Osteocyte (in vitro differentiated cells): Measurements from ENCODE around the gene ASTN2. TPM values are rescaled to one million over a fixed set of nuclear protein-coding genes. Genes with fewer than 3 reads are reported as not detected.

ENCODE experiments used
- DNase-seq: peaks from one replicate; pipeline ENCODE4 v3.0.0; 2021; ENCODE audit warnings: mixed read lengths; ENCODE audit not compliant: unreplicated experiment; ENCODE audit errors: extremely low spot score
- H3K27ac Mint-ChIP-seq: one replicate; pipeline ENCODE4 v1.8.0; 2021; ENCODE audit warnings: mild to moderate bottlenecking, mixed read lengths; ENCODE audit not compliant: unreplicated experiment
- H3K27me3 Mint-ChIP-seq: one replicate; pipeline ENCODE4 v1.8.0; 2021; ENCODE audit warnings: mixed read lengths; ENCODE audit not compliant: unreplicated experiment
- H3K36me3 Mint-ChIP-seq: one replicate; pipeline ENCODE4 v1.8.0; 2021; ENCODE audit warnings: mixed read lengths; ENCODE audit not compliant: unreplicated experiment
- H3K4me1 Mint-ChIP-seq: one replicate; pipeline ENCODE4 v1.8.0; 2021; ENCODE audit warnings: mixed read lengths; ENCODE audit not compliant: unreplicated experiment
- H3K4me3 Mint-ChIP-seq: one replicate; pipeline ENCODE4 v1.8.0; 2021; ENCODE audit warnings: mild to moderate bottlenecking, moderate library complexity, mixed read lengths; ENCODE audit not compliant: unreplicated experiment
- H3K9me3 Mint-ChIP-seq: one replicate; pipeline ENCODE4 v1.8.0; 2021; ENCODE audit warnings: mixed read lengths; ENCODE audit not compliant: unreplicated experiment
- total RNA-seq: library from RNA; stranded (reverse); gene quantifications from 2 replicates; pipeline ENCODE4 v1.2.1, GENCODE V29; 2021
- TF ChIP-seq, protein P1 (sequence below): fragments of 200-600 bp; sonication (generic); IDR thresholded peaks from 2 replicates; pipeline ENCODE4 v1.5.0; 2021; ENCODE audit warnings: antibody characterized with exemption, mild to moderate bottlenecking, moderate library complexity

The ASTN2 gene
- total RNA-seq, 1 donor from 2014 or later, result 2.3 TPM

DNA sequence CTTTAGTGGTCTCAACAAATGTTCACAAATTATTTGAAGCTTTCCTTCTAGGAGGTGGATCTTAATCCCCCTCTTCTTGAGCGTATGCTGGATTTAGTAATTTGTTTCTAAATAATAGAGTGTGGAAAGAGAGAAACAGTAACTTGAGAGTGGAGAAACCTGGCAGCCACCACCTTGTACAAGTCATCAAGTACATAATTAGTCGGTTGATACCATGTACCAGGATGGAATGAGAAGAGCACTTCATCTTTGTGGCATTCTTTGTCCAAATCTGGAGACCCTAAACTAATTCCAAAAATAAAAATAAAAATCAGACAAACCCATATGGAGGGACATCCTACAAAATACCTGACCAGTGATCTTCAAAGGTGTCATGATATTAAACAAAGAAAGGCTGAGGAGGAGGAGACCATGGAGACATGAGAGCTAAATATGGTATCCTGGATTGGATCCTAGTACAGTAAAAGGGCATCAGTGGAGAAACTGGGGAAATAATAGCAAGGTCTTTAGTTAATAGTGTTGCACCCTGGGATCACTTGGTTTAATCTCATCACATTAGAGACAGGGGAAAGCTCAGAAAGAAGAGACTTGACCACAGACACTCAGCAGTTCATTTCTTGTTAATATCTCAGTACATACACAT lies 147.9 kb downstream of the ASTN2 start:
- H3K27me3 Mint-ChIP-seq, result no peaks in the 10 kb centered on the region
- H3K27ac Mint-ChIP-seq, result no peak overlapping the region
- TF ChIP-seq, protein P1, sequence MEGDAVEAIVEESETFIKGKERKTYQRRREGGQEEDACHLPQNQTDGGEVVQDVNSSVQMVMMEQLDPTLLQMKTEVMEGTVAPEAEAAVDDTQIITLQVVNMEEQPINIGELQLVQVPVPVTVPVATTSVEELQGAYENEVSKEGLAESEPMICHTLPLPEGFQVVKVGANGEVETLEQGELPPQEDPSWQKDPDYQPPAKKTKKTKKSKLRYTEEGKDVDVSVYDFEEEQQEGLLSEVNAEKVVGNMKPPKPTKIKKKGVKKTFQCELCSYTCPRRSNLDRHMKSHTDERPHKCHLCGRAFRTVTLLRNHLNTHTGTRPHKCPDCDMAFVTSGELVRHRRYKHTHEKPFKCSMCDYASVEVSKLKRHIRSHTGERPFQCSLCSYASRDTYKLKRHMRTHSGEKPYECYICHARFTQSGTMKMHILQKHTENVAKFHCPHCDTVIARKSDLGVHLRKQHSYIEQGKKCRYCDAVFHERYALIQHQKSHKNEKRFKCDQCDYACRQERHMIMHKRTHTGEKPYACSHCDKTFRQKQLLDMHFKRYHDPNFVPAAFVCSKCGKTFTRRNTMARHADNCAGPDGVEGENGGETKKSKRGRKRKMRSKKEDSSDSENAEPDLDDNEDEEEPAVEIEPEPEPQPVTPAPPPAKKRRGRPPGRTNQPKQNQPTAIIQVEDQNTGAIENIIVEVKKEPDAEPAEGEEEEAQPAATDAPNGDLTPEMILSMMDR, result no peak
- H3K4me3 Mint-ChIP-seq, result no peak overlapping the region
- no peaks in the 10 kb centered on the region for H3K36me3 Mint-ChIP-seq
- H3K9me3 Mint-ChIP-seq, result no peaks in the 10 kb centered on the region
- H3K4me1 Mint-ChIP-seq, result no peaks in the 10 kb centered on the region
- no peak for DNase-seq

DNA sequence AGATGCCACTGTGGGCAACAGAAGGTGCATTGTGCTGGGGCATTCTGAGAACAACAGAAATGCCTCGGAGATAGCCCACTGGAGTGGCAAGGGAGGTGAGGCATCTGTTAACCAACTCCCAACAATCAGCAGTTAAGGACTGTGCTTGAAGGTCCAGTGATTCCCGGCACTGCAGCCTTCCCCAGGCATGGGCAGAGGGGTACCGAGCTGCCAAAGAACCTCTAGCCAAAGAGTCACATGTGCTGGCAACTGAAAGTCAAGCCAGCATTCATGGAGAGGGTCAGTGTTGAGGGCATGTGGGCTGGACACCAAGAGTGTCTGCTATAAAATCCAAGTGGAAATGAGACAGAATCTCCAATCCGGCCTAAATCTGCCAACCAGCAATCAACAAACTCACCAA lies 149.6 kb downstream of the ASTN2 start:
- TF ChIP-seq, protein P1, result no peak
- no peaks in the 10 kb centered on the region for H3K36me3 Mint-ChIP-seq
- H3K4me3 Mint-ChIP-seq, result no peak overlapping the region
- no peaks in the 10 kb centered on the region for H3K4me1 Mint-ChIP-seq
- H3K27ac Mint-ChIP-seq, result no peak overlapping the region
- DNase-seq, result peak; percentile 64
- no peaks in the 10 kb centered on the region for H3K9me3 Mint-ChIP-seq
- no peaks in the 10 kb centered on the region for H3K27me3 Mint-ChIP-seq

DNA sequence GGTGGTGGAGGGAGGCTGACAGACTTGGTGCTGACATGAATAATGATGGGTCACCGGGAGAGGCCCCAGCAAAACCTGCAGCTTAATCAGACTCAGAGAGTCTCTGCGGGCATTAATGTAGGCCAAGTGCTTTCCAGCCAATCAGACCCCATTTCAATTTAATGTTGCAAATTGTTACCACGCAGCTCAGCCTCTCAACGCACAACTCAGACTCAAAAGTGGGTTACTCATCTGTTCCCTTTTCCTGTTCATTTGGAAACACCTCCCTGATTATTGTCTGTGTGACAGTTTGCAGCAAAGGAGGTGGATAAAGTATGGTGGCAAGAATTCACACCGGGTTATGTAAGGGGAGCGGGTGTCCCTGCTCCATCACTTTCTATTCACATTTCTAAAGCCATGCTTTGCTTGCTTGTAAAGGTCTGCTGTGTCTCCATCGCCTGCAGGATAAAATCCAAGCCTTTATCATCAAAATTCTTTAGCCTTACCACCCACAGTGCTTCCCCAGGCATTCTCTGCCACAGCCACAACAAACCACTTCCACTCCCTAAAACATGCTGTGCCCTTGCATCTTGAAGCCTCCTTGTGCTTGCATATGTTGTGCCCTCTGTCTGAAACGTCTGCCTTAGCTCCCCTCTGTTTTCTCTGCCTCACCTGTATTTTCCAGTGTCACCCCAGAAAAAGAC lies 156.5 kb downstream of the ASTN2 start:
- H3K36me3 Mint-ChIP-seq, result no peaks in the 10 kb centered on the region
- TF ChIP-seq, protein P1, result no peak
- H3K27ac Mint-ChIP-seq, result no peak overlapping the region
- no peaks in the 10 kb centered on the region for H3K4me1 Mint-ChIP-seq
- no peaks in the 10 kb centered on the region for H3K9me3 Mint-ChIP-seq
- H3K4me3 Mint-ChIP-seq, result no peak overlapping the region
- no peak for DNase-seq
- no peaks in the 10 kb centered on the region for H3K27me3 Mint-ChIP-seq

DNA sequence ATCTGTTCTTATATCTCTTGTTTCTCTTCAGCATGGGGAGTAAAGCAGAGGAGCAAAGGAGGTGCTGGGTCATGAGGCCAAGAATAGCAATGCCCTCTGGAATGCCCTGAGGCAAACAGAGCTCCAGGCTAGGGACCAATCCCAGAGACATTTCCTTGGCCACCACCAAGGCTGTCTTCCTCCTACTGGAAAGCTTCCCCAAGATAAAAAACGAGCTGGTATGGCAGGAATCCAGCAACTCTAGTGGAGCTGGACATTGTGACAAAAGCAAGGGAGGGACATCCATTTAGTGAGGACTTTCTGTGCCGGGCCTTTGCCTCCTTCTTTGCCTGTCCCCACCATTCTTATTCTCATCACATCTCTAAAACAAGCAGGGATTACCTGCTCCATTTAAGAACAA lies 161.6 kb downstream of the ASTN2 start:
- Mint-ChIP-seq H3K27me3 (no peaks in the 10 kb centered on the region), H3K9me3 (no peaks in the 10 kb centered on the region), H3K36me3 (no peaks in the 10 kb centered on the region), H3K27ac (no peak overlapping the region), H3K4me1 (no peaks in the 10 kb centered on the region), H3K4me3 (no peak overlapping the region)
- TF ChIP-seq, protein P1, result no peak
- no peak for DNase-seq

DNA sequence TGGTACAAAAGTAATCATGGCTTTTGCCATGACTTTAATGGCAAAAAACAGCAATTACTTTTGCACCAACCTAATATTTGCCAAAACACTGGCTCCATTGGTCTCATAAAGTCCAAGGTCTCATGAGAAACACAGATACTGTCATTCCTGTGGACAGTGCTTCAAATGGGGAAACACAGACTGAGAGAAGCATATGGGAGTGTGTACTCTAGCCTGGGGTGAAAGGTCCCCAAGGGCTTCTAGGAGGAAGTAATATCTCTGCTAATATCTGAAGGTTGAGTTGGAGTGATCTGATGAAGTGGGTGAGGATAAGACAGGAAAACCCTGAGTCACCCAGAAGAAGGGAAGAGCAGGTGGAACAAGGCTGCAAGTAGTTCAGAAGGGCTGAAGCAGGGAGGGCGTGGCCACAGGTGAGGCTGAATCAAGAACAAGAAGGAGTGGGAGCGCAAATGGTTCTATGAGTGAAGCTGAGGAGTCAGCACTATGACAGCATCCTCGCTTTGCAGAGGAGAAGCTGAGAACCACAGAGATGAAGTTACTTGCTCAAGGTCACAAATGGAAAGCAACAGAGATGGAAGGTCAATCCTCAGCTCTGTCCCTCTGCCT lies 164.1 kb downstream of the ASTN2 start:
- Mint-ChIP-seq H3K27me3 (no peaks in the 10 kb centered on the region), H3K27ac (no peak overlapping the region), H3K36me3 (no peaks in the 10 kb centered on the region), H3K4me3 (no peak overlapping the region), H3K4me1 (no peaks in the 10 kb centered on the region), H3K9me3 (no peaks in the 10 kb centered on the region)
- TF ChIP-seq, protein P1, result no peak
- DNase-seq, result no peak
